Stimulated activated CD4-positive, alpha-beta T cell treated with anti-CD3 and anti-CD28 coated beads, Interleukin-1b, Interleukin-23, amount 100 ng/mL, for 1 hour (primary cell): ENCODE measurements around the gene RNF126.
A peak's percentile ranks its signal among the peaks of the same experiment; 100 is the strongest.
"Not testable (repeated sequence)": the region's sequence is repeated elsewhere in the genome, so short reads cannot be mapped to it uniquely, and the experiment has no call there.

Experiments
- DNase-seq, 2 donors: peaks; one replicate each; pipeline ENCODE4 v3.0.0-alpha.2; 2020; ENCODE audit warnings: low read depth in 2 of 2

The RNF126 gene

DNA sequence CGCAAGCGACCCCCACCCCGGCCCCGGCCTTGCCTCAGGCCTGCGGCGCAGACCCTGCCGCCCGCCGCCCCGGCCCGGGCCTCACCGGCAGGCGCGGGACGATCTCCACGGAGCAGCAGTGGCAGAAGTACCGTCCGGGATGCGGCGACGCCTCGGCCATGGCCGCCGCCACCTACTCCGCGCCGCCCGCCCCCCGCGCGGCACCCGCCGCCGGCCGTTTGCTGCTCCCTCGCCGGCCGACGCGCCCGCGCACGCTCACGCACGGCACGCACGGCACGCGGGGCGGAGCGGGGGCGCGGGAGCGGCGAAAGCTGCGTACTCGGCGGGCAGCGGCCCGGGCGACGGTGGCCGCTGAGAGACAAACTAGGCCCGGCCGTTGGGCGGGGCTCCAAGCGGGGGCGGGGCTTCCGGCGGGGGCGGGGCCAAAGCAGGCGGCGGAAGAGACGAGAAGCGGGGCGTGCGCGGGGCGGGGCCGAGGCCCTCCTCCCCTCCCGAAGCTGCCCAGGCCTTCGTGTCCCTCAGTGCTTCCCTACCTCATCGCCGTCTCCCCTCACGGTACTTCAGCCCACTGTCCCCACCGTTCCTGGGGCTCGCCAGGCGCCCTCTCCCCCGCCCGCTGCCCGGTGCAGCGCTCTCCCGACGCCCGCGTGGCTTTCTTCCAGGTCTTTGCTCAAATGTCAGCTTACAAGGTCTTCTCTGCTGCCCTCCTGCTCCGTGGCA, at the start of gene RNF126:
Gene RNF126 (minus strand): TSS at position 253 of the 720 bp plus-strand sequence. CDS start 93 bp downstream, at position 160.
- peak; percentile 94 to 96 for DNase-seq

GRCh38 chr19:711254-711653, 48.2 kb upstream of the RNF126 start:
- DNase-seq, result no peak

- DNase-seq, result no peak
These were observed 47.8 kb upstream of the RNF126 start for GRCh38 chr19:710767-711166.

DNA sequence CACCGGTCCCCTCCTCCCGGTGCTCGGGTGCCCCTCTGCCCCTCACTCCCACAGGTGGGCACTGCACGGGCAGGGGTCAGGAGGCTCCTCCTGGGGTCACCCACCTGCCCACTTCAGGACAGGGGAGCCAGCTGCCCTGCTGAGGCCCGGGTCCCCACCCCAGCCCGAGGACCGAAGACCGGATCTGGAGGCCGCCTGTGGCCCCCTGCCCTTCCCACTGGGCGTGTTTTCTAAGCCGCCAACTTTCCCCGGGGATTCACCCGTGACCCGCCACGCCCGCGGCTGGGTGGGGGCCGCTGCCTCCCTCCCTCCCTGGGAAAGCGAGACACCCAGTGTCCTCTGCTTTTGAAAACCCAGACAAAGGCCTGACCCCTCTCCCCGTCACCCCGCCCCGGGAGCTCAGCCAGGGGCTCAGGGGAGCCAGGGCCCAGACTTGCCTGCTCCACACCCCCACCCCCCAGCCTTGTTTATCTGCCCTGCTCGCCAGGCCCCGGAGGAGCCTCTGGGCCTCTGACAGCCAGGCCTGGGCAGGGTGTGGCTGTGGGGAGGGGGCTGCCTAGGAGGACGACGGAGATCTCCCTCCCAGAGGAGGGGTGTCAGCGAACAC, 47.1 kb upstream of the RNF126 start:
- no peak for DNase-seq

- no peak for DNase-seq
These were observed 46.4 kb upstream of the RNF126 start for GRCh38 chr19:709196-709964.

DNA sequence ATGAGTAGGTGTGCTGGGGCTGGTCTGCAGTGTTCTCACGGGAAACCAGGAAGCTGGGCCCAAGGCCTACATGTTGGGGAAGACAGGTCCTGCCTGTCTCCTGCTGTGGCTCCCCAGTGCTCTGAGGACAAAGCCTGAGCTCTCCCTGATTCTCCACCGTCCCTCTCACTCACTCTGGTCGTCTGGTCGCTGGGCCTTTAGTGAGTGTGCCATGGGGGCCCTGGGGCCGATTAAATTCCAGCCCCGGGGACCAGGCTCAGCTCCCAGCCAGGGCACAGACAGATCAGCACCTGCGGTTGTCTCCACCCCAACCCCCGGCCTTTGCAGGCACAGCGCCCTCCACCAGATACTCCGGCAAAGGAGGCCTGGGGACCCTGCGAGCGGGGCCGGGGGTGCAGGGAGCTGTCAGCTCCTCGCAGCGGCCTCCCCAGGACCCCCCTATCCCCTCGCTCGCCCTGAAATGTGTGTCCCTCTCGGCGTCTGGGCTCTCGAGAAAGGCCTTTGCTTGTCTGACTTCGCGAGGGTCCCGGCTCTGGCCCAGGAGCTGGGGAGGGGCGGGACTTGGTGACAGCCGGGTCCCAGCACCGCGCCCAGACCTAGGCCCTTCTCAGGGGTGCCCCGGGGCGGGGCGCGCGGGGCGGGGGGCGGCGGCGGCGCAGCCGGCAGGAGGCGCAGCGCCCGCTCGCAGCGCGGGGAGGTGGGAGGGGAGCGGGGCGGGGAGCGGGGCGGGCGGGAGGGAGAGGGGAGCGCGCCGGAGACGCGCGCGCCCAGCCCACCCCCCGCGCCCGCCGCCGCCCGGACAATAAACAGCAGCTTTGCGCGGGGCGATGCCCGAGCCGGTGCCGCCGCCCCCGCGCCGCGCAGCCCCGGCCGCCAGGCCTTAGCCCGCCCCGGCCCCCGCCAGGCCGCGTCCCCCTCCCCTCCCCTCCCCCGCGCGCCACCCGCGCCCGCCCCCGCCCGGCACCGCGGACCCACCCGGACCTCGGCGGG, 45.4 kb upstream of the RNF126 start, which contains the start of gene PALM:
Gene PALM (plus strand): TSS at position 782 of the 990 bp plus-strand sequence. CDS start 212 bp downstream, outside the sequence.
- DNase-seq, result no peak

DNA sequence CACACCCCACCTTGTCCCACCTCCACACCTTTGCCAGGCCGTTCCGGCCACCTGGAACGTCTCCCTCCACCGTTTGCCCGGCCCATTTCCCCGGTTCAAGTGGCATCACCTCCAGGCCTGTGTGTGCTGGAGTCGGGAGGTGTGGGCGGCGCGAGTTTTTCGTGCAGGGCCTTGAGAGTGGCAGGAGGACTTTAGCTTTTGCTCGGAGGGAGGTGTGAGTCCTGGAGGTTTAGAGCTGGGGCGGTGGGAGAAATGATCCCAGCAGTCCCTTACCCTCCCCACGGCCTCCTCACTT, 41.4 kb upstream of the RNF126 start:
- no peak for DNase-seq

DNA sequence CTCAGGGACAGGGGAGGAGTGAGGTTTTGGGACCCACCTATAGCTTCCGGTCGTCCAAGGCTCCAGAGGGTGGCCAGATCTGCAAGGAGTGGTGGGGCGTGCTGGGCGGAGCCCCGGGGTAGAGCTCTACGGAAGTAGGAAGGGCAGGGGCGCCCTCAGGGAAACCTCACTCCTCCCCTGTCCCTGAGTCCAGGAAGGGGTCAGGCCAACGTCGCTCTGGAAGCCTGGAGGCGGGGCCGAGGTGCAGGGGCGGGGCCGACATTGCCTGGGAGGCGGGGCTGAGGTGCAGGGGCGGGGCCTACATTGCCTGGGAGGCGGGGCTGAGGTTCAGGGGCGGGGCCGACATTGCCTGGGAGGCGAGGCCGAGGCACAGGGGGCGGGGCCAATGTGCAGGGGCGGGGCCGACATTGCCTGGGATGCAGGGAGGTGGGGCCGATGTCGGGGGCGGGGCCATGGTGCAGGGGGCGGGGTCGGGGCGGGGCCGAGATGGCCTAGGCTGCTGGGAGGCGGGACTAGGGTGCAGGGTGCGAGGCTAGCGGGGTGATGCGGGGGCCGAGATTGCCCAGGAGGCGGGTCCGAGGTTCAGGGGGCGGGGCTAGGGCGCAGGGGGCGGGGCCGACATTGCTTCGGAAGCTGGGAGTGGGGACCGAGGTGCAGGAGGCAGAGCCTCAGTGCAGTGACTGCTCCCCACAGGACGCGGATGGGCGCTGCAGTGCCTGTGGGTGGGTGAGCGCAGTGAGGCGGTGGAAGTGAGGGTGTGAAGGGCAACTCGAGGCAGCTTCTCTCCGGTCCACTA, 40.8 kb upstream of the RNF126 start:
- peak; percentile 20 to 41 for DNase-seq

DNA sequence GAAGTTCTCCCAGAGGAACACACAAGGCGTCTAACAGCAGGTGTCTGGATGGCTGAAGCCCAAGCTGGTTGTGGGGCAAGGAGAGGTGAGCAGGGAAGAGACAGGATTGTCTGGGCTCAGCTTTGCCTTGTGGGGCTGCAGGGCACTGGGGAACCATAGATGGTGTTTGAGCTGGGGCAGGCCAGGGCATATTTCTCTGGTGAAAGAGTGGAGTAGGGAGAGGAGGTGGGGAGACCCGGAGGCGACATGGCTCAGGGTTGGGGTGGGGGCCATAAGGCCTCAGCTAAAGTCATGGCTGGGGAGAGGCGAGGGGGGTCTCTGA, 40.3 kb upstream of the RNF126 start:
- no peak for DNase-seq

DNA sequence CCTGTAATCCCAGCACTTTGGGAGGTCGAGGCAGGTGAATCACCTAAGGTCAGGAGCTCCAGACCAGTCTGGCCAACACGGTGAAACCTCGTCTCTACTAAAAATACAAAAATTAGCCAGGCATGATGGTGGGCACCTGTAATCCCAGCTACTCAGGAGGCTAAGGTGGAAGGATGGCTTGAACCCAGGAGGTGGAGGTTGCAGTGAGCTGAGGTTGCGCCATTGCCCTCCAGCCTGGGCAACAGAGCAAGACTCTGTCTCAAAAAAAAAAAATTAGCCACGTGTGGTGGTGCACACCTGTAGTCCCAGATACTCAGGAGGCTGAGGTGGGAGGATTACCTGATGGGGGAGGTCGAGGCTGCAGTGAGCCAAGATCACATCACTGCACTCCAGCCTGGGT, 39.8 kb upstream of the RNF126 start:
- not testable (repeated sequence) for DNase-seq

DNA sequence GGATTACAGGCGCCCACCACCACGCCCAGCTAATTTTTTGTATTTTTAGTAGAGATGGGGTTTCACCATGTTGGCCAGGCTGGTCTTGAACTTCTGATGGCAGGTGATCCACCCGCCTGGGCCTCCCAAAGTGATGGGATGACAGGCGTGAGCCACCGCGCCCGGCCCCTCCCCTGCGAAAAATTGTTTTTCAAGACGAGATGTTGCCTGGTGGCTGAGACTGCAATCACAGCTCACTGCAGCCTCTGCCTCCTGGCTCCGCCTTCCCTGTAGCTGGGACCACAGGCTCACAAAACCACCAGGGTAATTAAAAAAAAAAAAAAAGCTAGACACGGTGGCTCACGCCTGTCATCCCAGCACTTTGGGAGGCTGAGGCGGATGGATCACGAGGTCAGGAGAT, 36.9 kb upstream of the RNF126 start:
- DNase-seq, result not testable (repeated sequence)

- not testable (repeated sequence) for DNase-seq
These were observed 35.5 kb upstream of the RNF126 start for GRCh38 chr19:698529-698928.

DNA sequence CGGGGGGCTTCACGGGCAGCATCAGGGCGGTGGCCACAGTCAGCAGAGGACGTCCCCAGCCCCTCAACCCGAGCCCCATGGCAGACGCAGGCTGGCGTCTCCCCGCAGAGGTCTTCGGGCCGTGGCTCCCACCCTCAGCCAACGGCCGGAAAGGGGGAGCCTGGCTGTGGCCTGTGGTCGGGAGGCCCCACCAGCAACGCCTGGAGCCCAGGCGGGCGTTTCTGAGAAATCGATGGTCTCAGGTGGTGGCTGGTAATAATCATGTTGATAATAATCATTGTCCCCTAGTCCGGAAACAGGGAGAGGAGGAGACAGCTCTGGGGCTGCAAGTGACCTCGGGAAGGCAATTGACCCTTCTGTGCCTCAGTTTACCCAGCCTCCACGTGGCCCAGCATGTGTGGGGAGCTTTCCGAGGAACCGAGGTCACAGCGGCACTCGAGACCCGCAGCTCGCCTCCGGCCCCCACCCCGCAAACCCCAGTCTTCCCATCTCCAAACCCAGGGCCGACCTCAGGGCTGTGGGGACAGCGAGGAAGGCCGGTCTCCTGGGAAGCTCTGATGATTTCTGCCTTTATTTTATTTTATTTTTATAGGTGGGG, 32.4 kb upstream of the RNF126 start, which contains the start of gene PRSS57:
Gene PRSS57 (minus strand): TSS at position 101 of the 598 bp plus-strand sequence. CDS start 22 bp downstream, at position 79.
- DNase-seq, result no peak

GRCh38 chr19:694481-695351, 31.7 kb upstream of the RNF126 start:
- no peak for DNase-seq

DNA sequence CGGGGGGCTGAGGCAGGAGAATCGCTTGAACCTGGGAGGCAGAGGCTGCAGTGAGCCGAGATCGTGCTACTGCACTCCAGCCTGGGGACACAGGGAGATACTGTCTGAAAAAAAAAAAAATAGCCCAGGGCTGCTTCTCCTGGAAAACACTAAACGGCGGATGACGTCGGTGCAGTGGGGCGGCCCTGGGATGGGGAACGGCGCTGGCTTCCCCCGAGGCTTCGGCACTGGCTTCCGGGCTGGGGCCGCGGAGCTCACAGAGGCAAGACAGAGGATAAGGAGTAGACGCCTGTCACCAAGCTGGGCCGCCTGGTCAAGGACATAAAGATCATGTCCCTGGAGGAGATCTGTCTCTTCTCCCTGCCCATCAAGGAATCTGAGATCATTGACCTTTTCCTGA, 27.2 kb upstream of the RNF126 start:
- DNase-seq, result no peak

GRCh38 chr19:688992-689391, 26.0 kb upstream of the RNF126 start:
- DNase-seq, result no peak

GRCh38 chr19:688214-688613, 25.2 kb upstream of the RNF126 start:
- no peak for DNase-seq

- DNase-seq, result no peak
These were observed 24.7 kb upstream of the RNF126 start for GRCh38 chr19:687569-688166.
